Stimulated activated naive CD8-positive, alpha-beta T cell treated with anti-CD3 and anti-CD28 coated beads, Interleukin-15, Interleukin-2, amounts not matched to agents 100 ng/mL and 50 ng/mL, for 24 hours (primary cell): ENCODE results near the gene GHRH.

ENCODE experiments used
- H3K27ac Mint-ChIP-seq: one replicate; pipeline ENCODE4 v1.8.0; 2021; ENCODE audit warnings: mild to moderate bottlenecking, mixed read lengths
- H3K27me3 Mint-ChIP-seq: one replicate; pipeline ENCODE4 v1.8.0; 2021; ENCODE audit warnings: mixed read lengths
- H3K36me3 Mint-ChIP-seq: one replicate; pipeline ENCODE4 v1.8.0; 2021; ENCODE audit warnings: low read depth, mixed read lengths
- H3K4me1 Mint-ChIP-seq: one replicate; pipeline ENCODE4 v1.8.0; 2021; ENCODE audit warnings: low read depth, mixed read lengths
- H3K4me3 Mint-ChIP-seq: one replicate; pipeline ENCODE4 v1.8.0; 2021; ENCODE audit warnings: mild to moderate bottlenecking, mixed read lengths
- H3K9me3 Mint-ChIP-seq: one replicate; pipeline ENCODE4 v1.8.0; 2021; ENCODE audit warnings: mixed read lengths

Gene GHRH

DNA sequence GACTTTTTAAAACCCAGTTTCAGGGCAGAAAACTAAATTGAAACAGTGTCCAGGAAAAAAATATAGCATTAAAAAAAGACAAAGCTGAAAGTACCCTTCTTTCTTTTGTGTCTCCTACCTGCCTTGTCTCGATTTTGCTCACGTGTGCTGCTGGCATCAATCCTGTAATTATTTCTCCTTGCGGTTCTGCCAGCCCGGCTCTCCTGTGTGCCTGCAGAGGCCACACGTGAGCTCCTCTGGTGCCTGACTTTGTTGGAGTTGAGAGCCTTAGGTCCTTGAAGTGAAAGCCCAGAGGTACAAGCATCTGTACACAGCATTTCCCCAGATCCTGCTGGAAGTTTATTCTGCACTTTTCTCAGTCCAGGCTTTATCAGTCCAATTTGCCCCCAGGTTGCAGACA, 36.5 kb downstream of the GHRH start:
- Mint-ChIP-seq H3K9me3 (no peaks in the 10 kb centered on the region), H3K4me3 (no peak overlapping the region), H3K27me3 (no peaks in the 10 kb centered on the region), H3K27ac (no peak overlapping the region), H3K36me3 (peaks cover 78% of the 10 kb centered on the region), H3K4me1 (no peaks in the 10 kb centered on the region)

DNA sequence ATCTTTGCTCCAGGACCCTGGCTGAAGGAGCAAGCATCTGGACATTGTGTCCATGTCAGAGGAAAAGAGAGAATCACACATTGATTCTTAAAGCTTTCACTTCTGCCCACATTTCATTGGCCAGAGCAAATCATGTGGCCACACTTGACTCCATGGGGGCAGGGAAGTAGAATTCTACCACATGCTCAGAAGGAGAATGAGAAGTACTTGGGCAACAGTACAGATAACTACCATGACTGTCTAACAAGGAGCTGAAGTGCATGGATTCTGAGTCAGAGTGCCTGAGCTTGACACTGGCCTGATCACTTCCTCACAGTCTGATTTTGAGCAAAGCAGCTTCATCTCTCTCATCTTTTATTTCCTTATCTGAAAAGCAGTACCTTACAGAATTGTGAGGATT, 38.6 kb downstream of the GHRH start:
- H3K9me3 Mint-ChIP-seq, result no peaks in the 10 kb centered on the region
- no peak overlapping the region for H3K4me3 Mint-ChIP-seq
- peaks cover 77% of the 10 kb centered on the region for H3K36me3 Mint-ChIP-seq
- no peak overlapping the region for H3K27ac Mint-ChIP-seq
- H3K4me1 Mint-ChIP-seq, result no peaks in the 10 kb centered on the region
- no peaks in the 10 kb centered on the region for H3K27me3 Mint-ChIP-seq

DNA sequence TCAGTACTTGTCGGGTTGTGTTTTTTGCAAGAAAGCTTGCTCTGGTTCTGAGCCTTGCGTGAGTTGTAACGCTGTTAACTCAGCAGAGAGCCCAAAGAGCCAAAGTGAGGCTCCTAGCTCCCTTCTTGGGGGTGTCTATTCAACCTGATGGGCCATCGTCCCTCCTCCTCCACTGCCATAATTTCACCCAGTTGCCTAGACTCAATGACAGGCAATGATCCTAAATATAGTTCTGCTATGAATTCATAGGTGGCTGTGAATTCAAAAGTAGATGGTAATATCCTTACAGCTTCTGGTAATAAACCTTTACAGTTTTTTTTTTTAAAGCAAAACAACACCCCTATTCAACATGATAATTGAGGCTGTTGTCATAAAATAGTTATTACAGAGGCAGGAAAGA, 39.5 kb downstream of the GHRH start:
- no peaks in the 10 kb centered on the region for H3K4me1 Mint-ChIP-seq
- no peaks in the 10 kb centered on the region for H3K9me3 Mint-ChIP-seq
- H3K36me3 Mint-ChIP-seq, result peaks cover 67% of the 10 kb centered on the region
- H3K4me3 Mint-ChIP-seq, result no peak overlapping the region
- H3K27ac Mint-ChIP-seq, result no peak overlapping the region
- H3K27me3 Mint-ChIP-seq, result no peaks in the 10 kb centered on the region

DNA sequence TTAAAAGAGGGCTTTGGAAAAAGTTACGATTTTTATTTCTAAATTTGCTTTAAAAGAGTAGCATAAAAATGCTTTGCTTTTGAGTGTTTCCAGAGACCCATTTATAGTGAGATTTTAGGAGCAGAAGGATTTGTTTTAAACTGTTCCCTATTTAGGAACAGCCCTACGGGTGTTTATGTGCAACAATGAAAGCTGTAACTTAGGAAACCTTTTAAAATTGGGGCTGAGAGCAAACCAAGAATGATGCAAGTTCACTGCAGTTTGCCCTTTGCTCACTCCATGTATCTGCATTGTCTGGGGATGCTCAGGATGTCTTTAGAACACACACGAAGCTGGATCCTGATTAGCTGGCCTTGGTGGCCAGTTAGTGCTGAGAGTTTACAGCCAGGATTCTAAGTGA, 40.9 kb downstream of the GHRH start:
- H3K27ac Mint-ChIP-seq, result no peak overlapping the region
- H3K4me1 Mint-ChIP-seq, result no peaks in the 10 kb centered on the region
- H3K27me3 Mint-ChIP-seq, result no peaks in the 10 kb centered on the region
- peaks cover 68% of the 10 kb centered on the region for H3K36me3 Mint-ChIP-seq
- no peaks in the 10 kb centered on the region for H3K9me3 Mint-ChIP-seq
- no peak overlapping the region for H3K4me3 Mint-ChIP-seq

DNA sequence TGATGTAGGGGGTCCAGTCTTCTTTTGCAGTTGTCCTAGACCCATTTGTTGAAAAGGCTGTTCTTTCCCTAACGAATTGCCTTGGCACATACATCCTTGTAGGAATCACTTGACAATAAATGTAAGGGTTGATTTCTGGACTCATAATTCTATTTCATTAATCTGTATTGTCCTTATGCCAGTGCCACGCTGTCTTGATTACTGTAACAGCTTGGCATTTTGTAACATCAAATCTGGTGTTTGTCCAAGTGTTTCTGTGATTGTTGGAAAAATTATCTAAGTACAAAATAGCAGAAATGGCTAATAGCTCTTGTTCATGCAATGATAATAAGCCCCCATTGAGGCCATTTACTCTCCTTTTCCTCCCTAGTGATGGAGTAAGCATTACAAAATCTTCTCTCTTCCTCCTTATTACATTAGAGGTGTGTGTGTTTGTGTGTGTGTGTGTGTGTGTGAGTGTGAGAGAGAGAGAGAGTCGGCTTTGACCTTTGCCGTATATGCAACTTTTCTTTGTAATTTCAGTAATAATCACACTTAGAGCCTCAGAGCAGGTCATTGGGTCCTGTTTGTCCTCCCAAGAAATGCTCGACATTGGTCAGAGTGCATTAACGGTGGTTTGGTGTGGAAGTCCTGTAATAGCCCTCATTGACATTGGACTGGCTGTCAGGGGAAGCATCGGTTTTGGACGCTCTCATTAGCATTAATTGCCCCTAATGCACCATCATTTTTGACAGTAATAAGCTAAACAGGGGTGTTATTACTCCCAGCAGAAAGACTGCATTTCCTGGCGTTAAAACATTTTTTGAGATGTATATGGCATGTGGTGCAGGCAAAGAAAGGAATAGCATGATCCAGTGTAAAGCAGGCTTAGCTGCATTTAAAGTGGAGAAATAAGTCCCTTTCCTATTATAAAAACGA, 41.6 kb downstream of the GHRH start:
- H3K4me3 Mint-ChIP-seq, result no peak overlapping the region
- no peaks in the 10 kb centered on the region for H3K9me3 Mint-ChIP-seq
- H3K36me3 Mint-ChIP-seq, result peaks cover 68% of the 10 kb centered on the region
- no peak overlapping the region for H3K27ac Mint-ChIP-seq
- no peaks in the 10 kb centered on the region for H3K27me3 Mint-ChIP-seq
- H3K4me1 Mint-ChIP-seq, result peaks cover 7% of the 10 kb centered on the region

DNA sequence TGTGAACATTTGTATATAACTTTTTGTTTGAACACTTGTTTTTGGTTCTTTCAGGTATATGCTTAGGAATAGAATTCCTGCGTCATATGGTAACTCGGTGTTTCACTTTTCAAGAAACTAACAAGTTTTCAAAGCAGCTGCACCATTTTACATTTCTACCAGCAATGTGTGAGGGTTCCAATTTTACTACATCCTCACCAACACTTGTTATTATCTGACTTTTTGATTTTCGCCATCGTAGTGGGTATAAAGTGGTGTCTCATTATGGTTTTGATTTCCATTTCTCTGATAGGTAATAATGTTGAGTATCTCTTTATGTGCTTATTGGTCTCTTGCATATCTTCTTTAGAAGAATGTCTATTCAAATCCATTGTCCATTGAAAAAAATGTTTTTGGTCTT, 42.6 kb downstream of the GHRH start:
- Mint-ChIP-seq H3K4me3 (no peak overlapping the region), H3K36me3 (peaks cover 67% of the 10 kb centered on the region), H3K27ac (no peak overlapping the region), H3K9me3 (no peaks in the 10 kb centered on the region), H3K27me3 (no peaks in the 10 kb centered on the region), H3K4me1 (peaks cover 8% of the 10 kb centered on the region)

DNA sequence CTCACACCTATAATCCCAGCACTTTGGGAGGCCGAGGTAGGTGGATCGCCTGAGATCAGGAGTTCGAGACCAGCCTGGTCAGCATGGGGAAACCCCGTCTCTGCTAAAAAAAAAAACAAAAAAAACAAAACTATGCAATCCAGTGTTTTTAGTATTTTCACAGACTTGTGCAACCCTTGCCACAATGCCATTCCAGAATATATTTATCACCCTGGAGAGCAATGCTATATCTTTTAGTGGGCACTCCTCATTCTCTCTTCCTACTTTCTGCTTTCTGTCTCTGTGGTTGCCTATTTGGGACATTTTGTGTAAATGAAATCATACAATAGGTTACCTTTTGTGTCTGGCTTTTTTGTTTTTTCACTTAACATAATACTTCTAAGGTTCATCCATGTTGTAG, 43.2 kb downstream of the GHRH start:
- H3K27me3 Mint-ChIP-seq, result no peaks in the 10 kb centered on the region
- H3K4me3 Mint-ChIP-seq, result no peak overlapping the region
- no peak overlapping the region for H3K27ac Mint-ChIP-seq
- no peaks in the 10 kb centered on the region for H3K9me3 Mint-ChIP-seq
- peaks cover 8% of the 10 kb centered on the region for H3K4me1 Mint-ChIP-seq
- H3K36me3 Mint-ChIP-seq, result peaks cover 67% of the 10 kb centered on the region

DNA sequence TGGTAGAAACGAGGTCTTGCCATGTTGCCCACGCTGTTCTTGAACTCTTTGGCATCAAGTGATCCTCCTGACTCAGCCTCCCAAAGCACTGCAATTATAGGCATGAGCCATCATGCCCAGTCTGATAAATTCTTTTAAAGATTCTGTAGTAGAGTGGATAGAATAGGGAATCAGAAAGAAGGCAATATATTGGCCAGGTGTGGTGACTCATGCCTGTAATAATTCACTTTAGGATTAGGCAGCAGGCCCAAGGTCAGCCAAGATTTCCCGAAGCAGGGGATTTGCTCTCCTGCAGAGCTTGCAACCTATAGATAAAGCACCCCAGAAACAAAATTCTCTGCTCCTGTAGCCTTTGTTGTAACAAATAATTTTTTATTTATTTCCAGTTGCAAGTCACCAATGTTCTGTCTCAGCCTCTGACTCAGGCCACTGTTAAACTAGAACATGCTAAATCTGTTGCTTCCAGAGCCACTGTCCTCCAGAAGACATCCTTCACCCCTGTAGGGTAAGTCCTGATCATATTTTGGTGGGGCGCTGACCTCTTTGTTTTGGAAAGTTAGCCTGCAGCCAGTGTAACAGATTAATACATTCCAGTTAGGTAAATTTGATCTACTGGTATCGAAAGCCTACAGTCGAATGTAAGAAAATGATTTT, 51.8 kb downstream of the GHRH start:
- no peak overlapping the region for H3K4me3 Mint-ChIP-seq
- H3K9me3 Mint-ChIP-seq, result no peaks in the 10 kb centered on the region
- H3K27ac Mint-ChIP-seq, result no peak overlapping the region
- H3K36me3 Mint-ChIP-seq, result peaks cover 65% of the 10 kb centered on the region
- no peaks in the 10 kb centered on the region for H3K27me3 Mint-ChIP-seq
- no peaks in the 10 kb centered on the region for H3K4me1 Mint-ChIP-seq

DNA sequence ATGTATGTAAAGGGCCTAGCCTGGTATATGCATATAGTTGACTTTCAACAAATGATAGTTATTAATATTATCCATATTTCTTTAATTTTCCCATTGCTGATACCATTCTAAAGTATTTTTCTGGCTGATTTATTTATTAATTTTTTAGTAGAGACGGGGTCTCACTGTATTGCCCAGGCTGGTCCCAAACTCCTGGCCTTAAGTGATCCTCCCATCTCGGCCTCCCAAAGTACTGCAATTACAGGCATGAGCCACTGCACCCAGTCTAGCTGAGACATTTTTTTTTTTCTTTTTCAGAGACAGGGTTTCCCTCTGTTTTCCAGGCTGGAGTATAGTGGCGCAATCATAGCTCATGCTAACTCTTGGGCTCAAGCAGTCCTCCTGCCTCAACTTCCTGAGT, 52.4 kb downstream of the GHRH start:
- no peaks in the 10 kb centered on the region for H3K4me1 Mint-ChIP-seq
- no peaks in the 10 kb centered on the region for H3K27me3 Mint-ChIP-seq
- H3K36me3 Mint-ChIP-seq, result peaks cover 65% of the 10 kb centered on the region
- H3K9me3 Mint-ChIP-seq, result no peaks in the 10 kb centered on the region
- no peak overlapping the region for H3K27ac Mint-ChIP-seq
- H3K4me3 Mint-ChIP-seq, result no peak overlapping the region

DNA sequence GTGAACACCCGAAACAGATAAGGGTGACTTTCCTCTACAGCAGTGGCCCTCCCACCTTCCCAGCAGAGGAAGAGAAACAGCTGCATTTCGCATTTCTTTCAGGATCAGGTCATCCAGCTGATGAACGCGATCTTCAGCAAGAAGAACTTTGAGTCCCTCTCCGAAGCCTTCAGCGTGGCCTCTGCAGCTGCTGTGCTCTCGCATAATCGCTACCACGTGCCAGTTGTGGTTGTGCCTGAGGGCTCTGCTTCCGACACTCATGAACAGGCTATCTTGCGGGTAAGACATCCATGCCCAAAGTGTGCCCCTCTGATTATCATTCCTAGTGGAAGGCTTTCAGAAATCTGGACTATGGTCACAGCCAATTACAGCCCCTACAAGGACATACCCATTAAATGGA, 54.4 kb downstream of the GHRH start:
- Mint-ChIP-seq H3K27ac (no peak overlapping the region), H3K36me3 (peaks cover 64% of the 10 kb centered on the region), H3K27me3 (no peaks in the 10 kb centered on the region)

DNA sequence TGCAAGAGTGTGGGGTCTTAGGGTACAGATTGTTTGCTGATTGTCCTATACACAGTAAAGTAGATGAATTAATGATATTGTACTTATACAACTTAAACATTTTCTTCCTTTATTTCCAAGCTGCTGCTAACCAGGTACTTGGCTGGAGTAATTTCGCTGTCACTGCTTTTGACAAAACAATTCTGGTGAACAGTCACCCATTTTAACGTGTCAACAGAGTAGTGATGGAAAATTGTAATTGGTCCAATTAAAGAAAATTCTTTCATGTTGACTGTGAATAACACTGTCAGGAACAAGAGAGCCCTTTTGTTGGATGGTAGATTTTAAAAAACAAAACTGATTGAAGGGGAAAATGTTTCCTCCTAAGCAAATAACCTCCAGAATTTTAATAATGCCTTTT, 55.8 kb downstream of the GHRH start:
- Mint-ChIP-seq H3K4me1 (no peaks in the 10 kb centered on the region), H3K4me3 (no peak overlapping the region), H3K36me3 (peaks cover 77% of the 10 kb centered on the region), H3K9me3 (no peaks in the 10 kb centered on the region), H3K27me3 (no peaks in the 10 kb centered on the region), H3K27ac (no peak overlapping the region)

More for the DNA sequence above, 54.4 kb downstream of the GHRH start:
- H3K4me1 Mint-ChIP-seq, result no peaks in the 10 kb centered on the region
- no peaks in the 10 kb centered on the region for H3K9me3 Mint-ChIP-seq
- H3K4me3 Mint-ChIP-seq, result no peak overlapping the region

DNA sequence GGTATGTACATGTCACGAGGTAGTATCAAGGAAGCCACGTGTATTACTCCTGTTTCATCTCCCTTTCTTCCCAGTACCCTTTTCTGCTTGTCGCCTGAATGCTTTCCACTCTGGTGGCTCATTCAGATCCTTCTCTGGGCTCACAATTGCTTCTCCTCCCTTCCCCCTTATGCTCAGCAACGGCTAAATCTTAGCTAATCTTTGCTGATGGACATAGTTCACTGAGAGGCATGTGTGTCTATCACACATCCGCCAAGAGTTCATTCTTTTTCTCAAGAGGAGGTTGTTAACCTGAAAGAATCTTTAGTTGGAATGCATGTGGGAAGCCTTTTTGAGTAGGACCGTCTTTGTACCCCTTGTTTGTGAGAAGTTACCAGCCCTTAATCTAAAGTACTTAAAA, 56.5 kb downstream of the GHRH start:
- Mint-ChIP-seq H3K9me3 (no peaks in the 10 kb centered on the region), H3K4me1 (no peaks in the 10 kb centered on the region), H3K27me3 (no peaks in the 10 kb centered on the region), H3K27ac (no peak overlapping the region), H3K4me3 (no peak overlapping the region), H3K36me3 (peaks cover 84% of the 10 kb centered on the region)

DNA sequence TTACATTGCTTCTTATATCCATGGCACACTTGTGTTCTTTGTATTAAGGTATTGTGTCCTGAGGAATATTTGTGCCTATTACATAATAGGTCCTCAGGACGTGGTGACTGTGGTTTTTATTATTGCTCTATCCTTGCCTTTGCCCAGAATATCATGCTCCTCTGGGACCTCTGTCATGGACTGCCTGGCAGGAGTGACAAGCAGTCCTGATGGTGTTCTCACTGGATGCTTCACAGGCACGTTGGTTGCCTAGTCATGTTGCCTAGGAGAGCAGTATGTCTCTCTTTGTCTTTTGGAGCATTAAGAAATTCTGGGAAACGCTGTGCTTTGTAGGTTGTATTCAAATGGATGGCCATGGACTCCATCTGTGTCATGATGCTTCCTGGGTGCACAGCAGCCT, 57.6 kb downstream of the GHRH start:
- Mint-ChIP-seq H3K4me1 (no peaks in the 10 kb centered on the region), H3K27me3 (no peaks in the 10 kb centered on the region), H3K4me3 (no peak overlapping the region), H3K27ac (peak overlapping the region; percentile 26), H3K36me3 (peaks cover 85% of the 10 kb centered on the region), H3K9me3 (no peaks in the 10 kb centered on the region)

DNA sequence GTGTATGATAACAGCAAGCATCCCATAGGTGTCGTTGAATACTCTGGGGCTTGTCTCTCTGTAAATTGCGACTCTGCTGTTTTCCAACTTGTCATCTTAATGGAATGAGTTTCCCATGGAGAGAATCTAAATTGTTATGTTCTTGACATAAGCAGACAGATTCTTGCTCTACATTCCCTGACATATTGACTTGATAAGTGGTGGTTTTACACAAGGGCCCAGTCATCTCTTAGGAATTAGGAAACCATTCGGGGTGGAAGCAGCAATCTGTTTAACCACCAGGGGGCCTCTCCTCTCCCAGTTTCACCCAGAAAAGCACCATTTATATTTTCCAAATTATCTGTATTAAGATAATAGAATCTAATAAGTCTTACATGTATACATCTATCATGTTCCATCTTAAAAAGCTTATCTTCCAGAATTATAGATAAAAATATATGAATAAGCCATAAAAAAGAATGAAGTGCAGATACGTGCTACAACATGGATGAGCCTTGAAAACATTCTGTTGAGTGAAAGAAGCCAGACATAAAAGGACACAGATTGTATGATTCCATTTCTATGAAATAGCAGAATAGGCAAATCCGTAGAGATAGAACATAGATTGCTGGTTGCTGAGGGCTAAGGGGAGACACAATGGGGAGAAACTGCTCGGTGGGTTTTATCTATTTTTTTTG, 59.2 kb downstream of the GHRH start:
- H3K27ac Mint-ChIP-seq, result no peak overlapping the region
- H3K4me3 Mint-ChIP-seq, result no peak overlapping the region
- no peaks in the 10 kb centered on the region for H3K9me3 Mint-ChIP-seq
- H3K27me3 Mint-ChIP-seq, result no peaks in the 10 kb centered on the region
- no peaks in the 10 kb centered on the region for H3K4me1 Mint-ChIP-seq
- peaks cover 82% of the 10 kb centered on the region for H3K36me3 Mint-ChIP-seq

DNA sequence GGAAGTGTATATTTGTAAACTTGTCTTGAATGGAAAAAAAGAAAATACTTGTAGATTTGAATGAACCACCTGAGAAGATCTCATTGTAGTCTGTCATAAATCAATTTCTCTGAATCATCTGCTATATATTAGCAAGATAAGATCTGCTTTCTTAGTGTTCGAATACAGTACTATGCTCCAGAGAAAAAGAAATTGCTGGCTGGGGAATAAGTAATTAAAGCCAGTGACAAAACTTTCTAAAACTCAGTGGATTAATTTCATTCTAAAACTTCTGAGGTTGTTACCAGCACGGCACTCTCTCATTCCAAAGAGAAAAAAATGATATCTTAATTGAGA, 59.8 kb downstream of the GHRH start:
- H3K27me3 Mint-ChIP-seq, result no peaks in the 10 kb centered on the region
- H3K4me3 Mint-ChIP-seq, result no peak overlapping the region
- peaks cover 77% of the 10 kb centered on the region for H3K36me3 Mint-ChIP-seq
- H3K4me1 Mint-ChIP-seq, result no peaks in the 10 kb centered on the region
- H3K27ac Mint-ChIP-seq, result no peak overlapping the region
- no peaks in the 10 kb centered on the region for H3K9me3 Mint-ChIP-seq
